Epidermal melanocyte (primary cell): ENCODE results near the gene DPP6.

Experiments used
- DNase-seq: peaks from one replicate; pipeline ENCODE4 v3.0.0; 2011; ENCODE audit warnings: low spot score; ENCODE audit not compliant: insufficient read length

Gene DPP6

DNA sequence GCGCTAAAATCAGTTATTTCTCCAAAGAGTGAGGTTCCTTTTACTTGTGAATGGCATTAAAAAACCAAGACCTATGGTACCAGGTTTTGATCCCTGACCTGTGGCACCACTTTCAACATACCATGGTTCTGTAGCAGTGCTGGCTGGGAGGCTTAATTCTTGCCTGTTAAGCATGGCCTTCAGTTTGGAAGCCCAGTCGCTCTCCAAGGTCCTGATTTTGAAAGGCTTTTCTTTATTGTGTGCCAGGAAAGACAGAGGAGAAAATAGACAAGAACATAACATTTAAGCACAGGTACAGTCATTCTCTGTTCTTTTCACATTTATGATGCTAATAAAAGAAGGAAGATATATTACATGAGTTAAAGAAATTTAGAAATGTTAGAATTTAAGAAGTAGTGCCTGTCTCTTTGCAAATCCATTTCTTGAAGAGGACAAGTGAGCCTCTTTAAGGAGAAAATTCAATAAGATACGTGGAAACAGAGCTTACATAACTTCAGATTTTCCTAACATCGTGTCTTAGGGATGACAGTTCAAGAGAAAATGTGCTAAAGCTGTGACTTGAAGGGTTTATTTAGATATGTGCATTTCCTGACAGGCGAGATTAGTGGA, 357.6 kb downstream of the DPP6 start:
- no peak for DNase-seq

DNA sequence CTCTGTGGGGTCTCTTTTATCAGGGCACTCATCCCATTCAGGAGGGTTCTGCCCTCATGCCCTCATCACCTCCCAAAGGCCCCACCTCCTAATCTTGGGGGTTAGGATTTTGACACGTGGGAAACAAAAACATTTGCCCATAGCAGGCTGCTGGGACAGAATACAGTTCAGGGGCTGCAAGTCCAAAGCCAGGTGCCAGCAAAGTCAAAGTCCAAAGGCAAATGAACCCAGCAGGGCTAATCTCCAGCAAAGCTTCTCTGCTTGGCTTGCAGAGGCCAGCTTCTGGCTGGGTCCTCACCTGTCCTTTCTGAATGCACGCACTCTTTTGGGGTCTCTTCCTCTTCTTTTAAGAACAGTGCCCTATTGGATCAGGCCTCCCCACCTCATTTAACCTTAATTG, 359.9 kb downstream of the DPP6 start:
- no peak for DNase-seq

DNA sequence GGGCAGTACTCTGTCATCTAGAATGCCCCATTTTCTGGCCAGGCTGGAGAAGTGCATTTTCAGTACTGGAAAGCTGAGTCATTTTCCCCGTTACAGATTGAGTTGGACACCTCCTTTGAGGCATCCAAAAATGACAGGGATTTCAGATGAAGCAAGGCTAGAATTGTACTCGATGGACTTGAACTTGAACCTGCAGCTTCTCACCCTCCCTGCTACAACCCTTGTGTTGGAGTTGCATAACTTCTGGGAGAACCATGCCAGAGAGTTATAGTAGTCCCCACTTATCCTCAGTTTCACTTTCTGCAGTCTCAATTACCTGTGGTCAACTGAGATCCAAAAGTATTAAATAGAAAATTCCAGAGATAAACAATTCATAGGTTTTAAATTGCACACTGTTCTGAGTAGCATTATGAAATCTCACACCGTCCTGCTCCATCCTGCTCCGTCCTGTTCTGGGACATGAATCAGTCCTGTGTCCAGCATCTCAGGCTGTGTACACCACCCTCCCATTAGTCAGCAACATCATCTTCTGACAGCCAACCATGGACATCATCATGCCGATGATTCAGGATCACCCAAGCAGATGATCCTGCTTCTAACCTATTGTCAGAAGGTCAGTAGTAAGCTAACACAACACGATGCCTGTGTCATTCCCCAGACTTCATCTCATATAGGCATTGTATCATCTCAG, 363.7 kb downstream of the DPP6 start:
- DNase-seq = no peak

DNA sequence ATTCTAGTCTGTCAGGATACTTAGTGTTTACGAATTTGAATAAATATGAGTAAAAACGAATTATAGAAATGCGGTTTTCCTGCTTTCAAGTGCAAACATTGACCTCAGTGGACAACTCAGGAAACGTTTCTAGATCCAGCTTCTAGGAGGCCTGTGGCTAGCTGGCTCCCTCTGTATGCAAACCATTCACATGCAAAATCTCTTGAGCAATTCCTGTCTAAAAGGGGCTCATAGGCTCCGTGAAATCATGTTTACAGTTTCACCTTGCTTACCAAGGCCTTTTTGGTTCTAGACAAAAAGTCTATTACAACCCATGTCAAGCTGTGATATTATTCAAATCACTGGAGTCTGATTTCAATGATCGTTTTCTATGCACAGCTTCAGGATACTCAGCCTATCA, 364.5 kb downstream of the DPP6 start:
- DNase-seq = no peak

DNA sequence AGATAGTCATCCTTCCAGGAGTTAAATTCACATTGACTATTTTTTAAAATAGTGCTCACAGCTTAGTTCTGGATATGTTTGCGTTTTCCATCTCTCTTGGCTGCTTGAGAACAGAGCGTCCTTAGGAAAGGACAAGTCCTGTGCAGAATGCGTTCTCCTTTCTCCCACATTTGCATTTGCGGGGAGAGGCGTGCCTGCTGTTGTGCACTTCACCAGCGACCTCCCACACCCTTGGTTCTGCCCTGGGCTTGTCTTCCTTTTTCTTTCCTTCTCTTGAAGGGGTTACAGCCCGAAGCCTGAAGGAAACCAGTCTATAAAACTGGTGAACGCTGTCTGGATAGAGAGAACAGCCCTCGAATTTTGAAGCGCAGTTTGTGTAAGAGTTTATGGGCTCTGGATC, 367.1 kb downstream of the DPP6 start:
- no peak for DNase-seq

DNA sequence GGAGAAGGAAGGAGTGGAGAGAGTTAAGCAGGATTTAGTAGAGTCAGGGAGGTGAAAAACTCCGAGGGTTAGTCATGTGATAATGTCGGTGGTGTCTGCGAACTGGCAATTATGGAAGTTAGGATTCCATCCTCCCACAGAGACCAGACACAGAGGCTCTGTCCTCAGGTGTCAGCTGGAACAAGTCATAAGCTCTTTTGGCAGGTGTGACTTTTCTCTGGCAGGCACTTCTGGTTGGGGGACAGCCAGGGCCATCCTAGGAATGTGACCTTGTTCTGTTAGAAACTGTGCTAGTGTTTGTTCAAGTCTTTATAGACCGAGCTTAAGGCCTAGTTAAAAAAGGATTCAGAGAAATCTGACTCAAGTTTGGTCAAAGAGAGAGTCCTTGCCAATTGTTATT, 371.0 kb downstream of the DPP6 start:
- DNase-seq = no peak

DNA sequence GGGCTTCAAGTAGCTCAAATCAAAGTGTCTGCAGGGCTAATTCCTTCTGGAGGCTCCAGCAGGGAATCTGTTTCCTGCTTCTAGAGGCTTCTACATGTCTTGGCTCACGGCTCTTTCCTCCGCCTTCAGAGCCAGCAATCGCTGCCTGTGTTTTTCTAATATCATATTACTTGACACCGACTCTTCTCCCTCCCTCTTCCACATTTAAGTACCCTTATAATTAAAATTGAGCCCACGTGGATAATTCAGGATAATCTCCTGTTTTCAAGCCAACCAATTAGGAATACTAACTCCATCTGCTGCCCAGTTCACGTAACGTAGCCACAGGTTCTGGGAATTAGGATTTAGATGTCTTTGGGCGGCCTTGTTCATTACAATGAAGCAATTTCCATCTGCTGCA, 372.2 kb downstream of the DPP6 start:
- no peak for DNase-seq

DNA sequence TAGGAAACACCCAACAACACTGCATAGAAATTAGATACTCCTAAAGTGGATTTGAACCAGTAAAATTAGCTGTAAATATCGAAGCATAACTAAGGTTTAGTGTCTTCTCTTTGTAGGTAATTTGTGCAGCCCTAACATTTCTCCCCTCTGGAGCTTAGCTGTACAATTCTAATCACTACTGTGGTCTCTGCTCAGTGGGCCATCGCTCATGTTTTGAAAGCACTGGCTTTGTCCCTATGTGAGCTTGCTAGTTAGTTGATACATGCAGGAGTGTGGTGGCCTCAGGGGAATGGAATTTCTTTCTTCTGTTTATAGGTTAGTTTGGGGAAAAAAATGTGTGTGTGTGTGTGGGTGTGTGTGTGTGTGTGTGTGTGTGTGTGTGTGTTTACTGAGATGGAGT, 373.1 kb downstream of the DPP6 start:
- no peak for DNase-seq

DNA sequence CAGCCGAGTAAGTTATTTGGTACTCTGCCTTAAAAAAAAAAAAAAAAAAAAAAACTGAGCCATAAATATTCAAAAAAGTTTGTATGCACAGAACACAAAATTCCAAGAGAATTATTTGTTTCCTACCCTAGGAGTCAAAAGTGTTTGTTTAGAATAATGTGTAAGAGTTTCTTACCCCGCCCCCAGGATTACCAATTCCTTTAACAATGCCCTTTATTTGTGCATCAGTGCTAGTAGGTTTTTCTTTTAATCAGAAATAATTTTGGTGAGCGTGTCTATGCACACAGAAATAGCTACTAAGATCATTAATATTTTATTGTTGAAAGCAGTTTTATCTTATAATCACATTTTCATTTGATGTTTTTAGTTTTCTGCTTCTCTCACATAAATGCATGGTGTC, 374.6 kb downstream of the DPP6 start:
- no peak for DNase-seq

DNA sequence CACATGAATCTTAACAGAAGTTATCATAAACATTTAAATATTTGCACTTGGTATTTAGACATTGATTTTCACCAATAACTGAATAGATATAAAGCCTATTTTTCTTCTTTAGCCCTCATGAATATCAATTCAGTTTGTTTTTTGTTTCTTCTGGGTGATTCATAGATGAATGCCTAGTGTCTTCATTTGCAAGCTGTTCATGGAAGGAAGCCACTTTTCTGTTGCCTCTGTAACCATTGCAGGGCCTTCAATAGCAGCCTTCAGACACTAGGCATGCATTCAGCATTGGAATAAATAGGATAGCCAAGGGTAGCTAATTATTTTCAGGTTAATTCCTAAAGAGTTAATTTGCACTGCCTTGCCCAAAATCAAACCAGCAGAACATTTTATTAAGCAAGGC, 375.3 kb downstream of the DPP6 start:
- no peak for DNase-seq

DNA sequence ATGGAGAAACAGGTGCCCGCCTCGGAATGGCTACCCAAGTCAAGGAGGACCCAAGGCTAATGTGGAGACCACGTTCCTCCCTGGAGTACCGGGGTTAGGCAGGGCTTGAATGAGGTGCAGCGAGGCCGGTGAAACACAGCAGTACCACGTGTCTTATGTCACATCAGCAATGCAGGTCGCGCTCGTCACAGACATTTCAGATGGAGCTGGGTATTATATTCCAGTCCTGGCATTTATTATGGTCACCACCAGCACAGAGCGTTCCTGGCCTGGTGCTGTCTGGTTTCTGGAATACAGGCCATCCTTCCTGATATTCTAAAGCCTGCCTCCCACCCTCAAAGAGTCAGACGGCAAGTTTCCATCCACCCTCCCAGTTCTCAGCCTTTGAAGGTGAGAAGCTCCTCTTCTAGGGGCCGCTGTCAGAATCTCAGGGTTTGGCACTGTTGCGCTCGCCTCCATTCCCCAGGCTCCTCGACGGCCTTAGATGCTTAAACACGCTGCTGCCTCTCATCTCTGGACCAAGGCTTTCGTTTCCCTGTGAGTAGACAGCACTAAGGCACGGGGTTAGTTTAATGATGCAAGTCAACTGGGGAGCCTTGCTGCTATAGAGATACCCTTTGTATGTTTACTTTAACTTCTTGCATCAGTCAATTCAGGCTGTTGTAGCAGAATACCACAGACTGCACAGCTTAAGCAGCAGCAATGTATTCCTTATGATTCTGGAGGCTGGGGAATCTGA, 377.6 kb downstream of the DPP6 start:
- DNase-seq = no peak

DNA sequence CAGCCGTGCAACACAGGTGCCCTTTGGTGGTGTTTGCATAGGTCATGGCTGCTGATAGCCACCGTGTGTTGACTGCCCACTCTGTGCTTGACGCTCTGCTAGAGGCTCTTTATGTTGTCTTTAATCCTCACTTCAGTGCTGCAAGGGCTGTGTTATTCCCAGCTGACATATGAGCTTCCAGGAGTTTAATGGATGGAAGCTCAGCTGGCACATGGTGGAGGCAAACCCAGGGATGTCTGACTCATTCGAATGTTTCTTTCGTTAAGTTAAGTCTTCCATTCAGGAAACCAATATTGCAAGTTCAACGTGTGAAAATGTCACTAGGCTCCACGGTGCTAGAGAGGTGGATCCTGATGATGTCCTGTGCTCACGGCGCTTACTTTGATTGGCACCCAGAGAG, 378.4 kb downstream of the DPP6 start:
- DNase-seq = no peak

DNA sequence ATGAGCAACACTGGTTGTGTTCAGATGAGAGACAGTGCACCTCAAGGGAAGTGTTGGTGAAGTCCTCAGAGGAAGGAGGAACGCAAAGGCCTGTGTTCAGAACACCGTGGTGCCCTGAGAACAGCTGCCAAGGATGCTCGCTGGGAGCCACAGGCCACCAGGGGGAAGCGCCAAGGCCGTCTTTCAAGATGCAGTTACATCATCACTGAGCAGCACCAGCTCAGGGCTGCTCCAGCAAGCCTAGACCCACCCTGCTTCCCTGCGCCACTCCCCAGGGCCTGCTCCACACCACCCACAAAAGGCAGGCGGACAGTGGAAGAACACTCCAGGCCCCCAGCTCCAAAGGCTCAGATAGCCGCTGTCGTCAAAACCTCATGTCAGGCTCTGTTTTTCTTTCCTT, 378.8 kb downstream of the DPP6 start:
- no peak for DNase-seq

DNA sequence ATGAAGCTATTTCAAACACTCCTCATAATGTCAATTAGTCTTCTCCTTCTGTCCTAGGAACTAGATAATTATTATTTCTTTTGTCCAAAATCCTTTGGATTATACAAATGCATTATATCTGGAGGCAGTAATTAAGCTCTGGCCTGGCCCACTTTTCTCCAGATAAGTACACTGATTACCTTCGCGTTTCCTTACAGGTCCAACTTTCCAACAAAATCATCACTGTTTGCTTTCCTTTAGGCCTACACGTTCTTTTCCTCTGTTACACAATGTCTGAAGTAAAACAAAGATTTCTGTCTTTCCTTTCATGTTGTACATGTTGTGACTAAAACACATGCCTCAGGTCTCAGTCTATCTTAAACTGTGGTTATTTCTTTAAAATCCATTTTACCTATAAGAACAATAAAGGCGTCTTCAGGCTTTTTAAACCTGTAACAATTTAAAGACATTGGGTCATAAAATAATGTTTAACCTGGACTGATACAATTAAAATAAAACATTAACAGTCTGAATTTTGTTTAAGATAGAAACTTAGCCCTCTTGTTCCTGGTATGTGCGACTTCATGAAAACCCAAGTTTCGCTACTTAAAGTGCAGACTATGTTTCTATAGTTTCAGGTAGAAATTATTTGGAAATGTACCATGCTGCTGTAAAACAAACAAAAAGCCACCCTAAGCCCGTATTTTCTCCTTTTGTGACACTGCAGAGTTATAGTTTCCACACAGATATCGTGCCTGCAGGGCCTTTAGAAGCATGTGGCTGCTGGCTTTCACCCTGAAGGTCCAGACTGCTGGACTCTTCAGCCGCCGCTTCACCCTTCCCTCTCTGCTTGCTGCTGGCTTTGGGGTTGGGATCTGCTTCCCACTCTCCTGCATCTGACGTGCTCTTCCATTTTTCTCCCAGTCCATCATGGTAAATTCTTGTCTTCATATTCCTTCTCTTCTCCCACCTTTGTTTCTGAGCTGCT, 381.7 kb downstream of the DPP6 start:
- no peak for DNase-seq

DNA sequence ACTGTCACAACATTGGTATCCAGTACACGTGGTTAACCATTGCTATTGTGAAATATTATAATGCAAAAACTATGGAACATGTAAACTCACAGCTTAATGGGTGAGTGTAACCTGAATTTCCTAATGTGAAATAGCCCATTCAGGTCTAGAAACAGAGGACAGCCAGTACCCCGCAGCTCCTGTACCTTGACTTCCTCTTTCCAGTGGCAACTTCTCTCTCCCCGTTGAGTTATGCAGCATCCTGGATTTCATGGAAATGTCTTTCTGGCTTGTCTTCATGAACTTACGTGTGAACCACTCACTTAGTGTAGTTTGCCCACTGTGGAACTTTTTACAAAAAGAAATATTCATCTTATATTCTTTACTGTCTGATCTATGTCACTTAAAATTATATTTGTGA, 384.4 kb downstream of the DPP6 start:
- no peak for DNase-seq

DNA sequence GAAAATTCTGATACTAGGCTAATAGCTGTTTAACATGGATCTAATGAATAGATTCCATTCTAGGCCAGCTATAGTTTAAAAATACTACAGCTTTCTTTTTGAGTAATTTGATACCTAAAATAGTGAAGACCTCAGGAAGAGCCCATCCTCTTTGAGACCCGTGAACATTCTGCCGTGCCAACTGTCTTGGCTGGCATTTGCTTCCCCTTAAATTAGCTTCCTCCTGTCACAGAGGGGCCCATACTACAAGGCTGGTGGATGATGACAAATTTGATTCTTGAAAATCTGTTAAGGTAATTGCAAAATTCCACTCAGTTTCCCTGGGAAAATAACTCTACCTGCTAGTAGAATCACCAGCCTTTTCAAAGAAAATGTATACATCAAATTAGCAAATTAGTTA, 385.0 kb downstream of the DPP6 start:
- no peak for DNase-seq

DNA sequence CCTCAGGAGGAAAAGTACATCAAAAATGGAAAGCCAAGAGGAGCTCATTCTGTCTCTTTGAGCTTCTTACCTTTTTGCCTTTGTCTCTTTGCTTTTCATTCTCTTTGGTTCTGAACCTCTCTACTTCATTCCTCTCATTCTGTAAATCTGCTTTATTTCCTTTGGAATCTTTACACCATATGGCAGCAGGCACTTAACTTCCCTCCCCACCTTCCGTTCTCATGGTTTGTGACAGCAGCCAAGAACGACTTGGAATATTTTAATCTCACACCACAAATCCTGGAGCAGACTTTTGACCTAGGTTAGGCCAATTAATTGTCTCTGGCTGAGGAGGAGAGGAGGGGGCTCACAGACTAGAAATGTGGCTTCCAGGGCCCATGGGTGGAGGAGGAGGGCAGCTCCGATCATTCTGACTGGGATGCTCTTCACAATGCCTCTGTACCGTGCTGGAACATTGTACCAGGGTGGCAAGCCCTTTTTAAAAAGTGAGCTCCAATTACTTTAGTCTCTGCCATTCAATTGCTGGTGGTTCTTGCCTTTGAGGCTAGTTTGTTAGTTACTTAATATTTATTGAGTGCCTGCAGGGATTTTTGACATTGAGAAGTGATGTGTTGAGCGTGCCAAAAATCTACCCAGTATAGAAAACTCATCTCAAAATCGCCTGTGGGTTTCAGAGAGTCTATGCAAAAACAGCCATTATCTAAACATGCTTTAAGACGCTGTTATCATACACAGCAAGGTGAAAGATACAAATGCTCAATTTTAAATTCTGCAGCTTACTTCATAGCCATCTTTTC, 386.6 kb downstream of the DPP6 start:
- DNase-seq = no peak

DNA sequence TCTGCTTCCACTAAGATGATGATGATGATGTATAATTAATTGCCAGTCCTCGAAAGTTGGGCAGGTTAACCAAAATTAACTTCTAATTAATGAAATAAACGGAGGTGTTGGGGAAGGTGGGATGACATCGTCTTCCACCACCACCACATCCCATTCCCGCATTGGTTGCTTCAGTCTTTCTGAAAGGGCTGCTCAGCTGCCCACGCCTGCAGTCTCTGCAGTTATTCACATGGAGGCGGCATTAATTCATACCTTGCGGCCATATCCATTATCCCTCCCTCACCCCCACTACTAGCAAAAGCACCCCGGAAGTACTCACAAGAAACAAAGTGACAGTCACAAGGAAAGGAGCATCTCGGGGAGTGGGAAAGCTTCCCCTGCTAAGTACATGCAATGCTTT, 387.9 kb downstream of the DPP6 start:
- DNase-seq = no peak

DNA sequence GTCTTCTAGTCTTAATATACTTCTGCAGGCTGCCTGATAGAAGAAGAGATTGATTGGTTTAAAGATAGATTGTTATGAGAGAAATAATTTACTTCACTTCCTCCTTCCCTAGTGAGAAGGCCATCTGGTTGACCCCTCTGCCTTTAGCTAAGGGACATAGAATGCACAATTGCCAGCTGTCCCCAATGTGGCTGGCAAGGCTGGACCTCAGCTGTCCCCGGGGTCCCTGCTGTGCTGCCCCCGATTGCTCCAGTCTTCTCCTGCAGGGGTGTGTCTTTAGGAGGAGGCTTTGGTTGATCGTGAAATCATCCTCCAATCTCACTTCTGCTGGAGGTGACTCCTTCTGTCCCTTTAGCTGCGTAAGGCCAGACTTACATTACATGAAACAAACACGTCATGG, 388.5 kb downstream of the DPP6 start:
- DNase-seq = no peak

DNA sequence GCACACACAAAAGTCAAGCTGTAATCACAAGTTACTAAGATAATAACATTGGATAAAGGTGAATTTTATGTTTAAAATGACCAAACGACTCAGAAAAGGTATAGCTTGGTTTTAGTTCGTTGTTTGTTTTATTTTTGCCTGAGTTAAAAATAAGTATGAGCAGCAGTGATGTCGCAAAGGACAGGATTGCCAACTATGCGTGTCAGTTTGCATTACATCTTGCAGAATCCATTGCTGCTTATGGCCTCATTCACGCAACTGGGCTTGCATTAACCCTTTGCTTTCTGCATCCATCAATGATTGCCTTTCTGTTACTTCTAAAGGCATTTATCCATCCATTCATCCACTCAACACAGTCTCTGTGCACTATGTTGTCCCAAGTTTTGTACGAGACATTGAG, 389.6 kb downstream of the DPP6 start:
- no peak for DNase-seq

DNA sequence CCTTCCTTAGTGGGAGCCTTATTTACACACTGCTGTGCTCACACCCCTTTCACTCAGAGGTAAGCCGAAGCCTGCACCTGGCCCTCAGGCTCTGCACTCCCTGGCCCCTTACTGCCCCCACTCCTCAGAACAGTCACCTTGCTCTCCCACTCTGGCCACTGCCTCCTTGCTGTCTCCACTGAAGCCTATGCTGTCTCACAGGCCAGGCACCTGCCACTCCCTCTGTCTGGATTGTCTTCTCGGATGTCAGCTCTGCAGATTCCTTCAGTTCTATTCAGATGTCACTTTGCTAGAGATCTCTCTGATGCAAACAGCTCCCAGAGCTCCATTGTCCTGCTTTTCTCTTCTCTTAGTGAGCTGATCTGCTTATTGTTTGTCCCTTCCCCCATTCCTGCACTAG, 390.7 kb downstream of the DPP6 start:
- no peak for DNase-seq
